GM21528 (cell line): Measurements from ENCODE around the gene PTPRN.

Source experiments
- ATAC-seq: cut with Tn5 transposase; IDR thresholded peaks from one replicate; pipeline ENCODE4 v1.9.1; 2021; ENCODE audit warnings: mild to moderate bottlenecking, moderate library complexity; ENCODE audit not compliant: unreplicated experiment, low FRiP score

The PTPRN gene

DNA sequence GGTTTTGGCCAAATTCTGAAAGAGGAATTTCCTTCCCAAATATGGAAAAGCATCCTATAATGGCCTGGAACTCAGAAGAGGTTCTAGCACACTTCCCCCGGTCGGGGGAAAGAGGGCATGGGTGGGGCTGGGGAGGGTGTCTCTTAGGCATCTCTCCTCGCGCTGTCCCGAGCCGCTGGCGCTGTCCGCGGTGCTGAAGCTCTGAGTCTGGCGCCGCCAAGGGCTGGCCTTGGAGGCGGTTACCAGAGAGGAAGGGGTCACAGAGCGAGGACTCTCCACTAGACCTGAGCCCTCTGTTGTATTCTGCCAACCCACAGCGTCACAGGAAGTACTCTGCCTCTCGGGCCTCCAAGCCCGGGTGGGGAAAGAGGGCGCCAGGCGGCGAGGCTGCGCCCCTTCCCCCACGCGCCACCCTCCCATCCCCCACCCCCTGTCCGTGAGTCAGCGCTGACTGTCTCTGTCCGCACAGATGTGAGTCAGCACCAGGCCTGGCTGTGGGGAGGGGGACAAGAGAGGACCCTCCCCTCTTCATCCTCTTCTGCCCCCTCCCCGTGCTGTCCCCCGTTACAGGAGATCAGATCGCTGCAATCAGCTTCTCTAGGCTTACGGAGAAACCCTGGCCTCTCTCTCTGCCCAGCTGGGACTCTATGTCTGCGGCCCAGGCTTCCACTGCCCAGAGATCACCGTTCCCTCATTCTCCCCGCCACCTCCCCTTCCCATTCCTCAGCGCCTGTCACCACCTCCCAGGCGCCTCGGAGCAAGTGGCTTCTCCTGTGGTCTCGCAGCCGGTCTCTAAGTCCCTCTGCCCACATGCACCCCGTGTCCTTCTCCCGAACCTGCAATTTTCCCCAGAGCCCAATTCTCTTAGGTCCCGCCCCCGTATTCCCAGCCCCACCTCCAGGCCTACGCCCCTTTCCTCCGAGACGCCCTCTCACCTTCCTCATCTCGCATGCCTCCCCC is 779 bp downstream of the PTPRN start:
- no peak for ATAC-seq

DNA sequence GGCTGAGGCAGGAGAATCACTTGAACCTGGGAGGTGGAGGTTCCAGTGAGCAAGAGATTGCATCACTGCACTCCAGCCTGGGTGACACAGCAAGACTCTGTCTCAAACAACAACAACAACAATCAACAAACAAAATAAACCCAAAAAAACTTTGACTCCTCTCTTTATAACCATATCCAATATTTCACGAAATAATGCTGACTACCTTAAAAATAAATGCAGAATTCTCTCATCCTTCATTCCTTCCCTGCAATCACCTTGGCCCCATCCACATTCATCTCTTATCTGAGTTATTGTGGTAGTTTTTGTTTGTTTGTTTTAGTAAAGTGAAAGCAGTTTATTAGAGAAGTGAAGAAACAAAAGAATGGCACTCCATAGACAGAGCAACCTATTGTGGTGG is 3.2 kb downstream of the PTPRN start:
- no peak for ATAC-seq

DNA sequence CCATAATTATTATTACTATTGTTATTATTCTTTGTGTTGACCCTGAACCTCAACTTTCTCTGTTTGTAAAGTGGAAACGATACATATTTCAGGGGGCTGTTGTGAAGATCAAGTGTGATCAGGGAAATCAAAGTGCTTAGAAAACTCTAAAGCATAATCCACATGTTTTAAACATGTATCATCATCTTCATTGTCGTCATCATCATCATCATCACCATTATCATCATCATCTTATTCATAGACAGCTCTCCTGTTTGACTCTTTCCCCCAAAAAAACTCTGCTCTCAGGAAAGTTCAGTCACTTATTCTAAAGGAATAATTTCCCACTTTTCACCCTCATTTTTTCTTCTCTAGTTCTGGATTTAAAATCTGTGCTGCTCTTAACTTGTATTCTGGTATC is 5.0 kb downstream of the PTPRN start:
- no peak for ATAC-seq

DNA sequence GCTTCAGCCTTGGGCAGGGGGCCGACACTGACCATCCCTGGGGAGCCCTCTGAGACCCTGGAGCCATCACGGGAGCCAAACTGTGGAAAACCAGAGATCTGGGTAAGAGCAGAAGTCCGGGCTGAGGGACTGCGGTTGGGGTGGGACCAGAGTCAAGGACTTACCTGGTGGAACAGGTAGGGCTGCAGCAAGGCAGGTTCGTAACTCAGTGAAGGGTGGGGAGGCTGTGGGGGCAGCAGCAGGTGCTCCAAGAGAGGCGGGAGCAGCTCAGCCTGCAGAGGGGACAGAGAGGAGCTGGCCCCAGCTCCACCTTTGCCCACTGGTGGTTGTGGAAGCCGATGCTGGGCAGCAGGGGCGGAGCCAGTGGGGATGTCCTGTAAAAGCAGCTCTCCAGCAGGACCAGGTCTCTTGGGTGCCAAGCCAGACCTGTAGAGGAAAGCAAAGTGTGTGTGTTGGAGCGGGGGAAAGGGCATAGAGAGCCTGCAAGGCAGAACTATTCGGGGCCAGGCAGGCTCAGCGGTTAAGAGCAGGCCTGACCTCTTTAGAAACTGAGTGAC is 6.7 kb downstream of the PTPRN start:
- no peak for ATAC-seq

DNA sequence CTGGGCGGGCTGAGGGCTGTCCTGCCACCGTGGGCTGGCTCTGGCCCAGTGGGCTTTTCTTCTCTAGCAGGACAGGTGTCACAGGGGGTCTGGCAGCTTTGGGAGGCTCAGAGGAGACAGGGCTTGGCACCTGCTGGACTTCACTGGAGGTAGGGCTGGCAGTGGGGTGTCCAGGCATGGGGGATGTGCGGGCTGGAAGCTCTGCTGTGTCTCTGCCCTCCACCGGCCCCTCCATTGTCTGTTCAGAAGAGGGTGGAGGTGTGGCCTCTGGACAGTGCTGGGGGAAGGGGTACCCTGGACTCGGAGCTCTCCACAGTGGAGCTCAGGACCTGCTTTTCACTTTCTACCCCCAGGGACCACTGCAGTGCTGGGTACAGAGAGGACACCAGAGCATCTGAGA is 9.2 kb downstream of the PTPRN start:
- no peak for ATAC-seq

DNA sequence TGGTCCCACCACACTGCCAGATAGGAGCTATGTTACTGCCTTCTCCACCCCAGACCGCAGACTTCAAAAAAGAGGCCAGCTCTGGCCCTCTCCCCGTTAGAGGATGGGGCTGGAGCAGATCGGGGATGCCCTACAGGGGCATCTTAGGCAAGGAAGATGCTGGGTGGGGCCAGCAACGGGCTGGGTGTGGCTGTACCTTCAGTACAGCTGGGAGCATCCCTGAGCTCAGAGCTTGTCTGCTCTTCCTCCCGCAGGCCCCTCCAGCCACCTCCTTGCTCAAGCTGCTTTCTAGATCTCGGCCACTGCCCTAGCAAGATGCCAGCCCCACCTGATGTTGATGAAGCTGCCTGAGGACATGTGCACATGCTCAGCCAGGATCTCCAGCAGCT is 9.8 kb downstream of the PTPRN start:
- ATAC-seq: no peak

DNA sequence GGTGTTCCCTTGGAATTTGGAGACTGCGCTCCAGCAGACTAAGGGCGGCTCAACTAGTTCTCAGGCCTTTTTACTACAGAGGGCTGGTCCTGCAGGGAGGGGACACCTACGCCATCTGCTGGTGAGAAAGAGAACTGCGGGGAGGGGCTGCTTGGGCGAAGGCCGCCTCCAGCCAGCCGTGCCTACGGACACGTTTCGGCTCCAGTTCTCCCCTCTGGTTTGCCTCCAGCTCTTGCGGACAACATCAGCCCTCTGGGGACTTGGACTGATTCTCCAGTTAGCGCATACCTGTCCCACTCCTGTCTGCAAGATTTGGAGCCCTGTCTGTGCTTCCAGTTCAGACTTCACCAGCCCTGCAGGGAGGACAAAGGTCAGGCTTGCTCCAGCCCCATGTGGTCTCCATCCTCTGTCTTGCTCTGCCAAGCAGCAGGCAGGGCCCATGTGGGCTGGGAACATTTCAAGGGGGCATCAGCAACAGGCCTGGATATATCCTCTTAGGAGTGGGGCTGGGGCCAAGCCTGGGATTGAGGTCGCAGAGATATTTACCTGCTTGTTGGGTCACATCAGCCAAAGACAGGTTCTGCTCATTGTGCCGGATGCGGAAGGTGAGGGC is 10.3 kb downstream of the PTPRN start:
- ATAC-seq: peak; percentile 56

DNA sequence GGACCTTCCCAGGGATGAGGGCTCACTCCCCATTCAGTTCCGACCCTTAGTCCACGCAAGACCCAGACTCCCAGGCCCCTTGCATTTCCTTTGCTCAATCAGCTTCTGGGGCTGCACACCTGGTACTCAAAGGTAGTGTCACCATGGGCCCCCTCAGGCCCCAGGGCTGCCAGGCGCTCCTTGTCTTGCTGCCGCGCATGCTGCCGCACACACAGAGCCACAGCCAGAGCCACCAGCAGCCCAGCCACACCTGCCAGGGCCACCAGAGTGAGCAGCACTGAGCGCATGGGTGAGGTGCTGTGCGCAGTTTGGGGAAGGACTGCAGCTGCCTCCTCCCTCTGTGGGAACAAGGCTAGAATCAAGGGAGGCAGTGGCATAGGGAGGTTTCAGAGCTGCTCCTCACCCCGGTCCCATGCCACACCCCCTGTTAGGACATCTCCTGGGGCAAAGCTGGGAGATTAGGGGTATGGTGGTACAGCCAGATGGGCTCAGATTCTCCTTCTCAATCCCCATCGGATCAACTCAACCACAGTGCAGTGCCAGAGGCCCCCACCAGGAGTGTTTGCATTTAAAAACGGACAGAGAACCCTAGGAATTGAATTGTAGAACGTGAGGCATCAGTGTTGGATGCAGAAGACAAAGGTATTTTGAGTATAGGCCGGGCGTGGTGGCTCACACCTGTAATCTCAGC is 11.3 kb downstream of the PTPRN start:
- ATAC-seq: no peak

DNA sequence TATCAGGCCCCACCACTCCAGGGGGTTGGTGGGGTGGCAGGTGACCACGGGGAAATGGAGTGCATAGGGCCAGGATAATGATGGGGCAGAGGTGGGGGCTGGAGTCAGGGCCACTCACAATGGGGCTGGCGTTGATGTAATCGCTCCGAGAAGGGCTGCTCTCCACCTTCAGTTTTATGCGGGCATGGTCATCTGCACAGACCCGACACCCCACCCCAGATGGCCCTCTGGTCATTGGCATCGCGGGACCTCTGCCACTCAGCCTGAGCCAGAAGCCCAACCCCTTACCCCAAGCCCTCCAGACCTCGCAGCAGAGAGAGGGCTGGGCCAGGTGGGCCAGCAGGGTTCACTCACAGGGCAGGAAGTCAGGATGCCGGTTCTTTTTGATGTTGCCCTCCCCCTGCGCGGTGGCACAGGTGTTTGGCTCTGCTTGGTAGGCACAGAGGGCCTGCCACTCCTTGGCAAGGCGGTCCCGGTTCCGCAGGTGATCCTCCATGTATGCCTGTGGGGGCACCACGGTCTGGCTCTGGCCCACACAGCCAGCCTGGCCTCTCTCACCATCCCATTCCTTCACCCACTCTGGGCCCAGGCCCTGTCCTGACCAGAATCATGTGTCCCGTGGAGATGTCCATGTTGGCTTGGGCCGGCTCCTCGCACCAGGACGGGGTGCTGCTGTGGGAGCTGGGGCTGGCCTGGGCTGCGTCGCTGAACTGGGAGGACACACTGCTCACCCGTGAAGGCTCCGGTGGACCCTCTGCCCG is 12.4 kb downstream of the PTPRN start:
- no peak for ATAC-seq

DNA sequence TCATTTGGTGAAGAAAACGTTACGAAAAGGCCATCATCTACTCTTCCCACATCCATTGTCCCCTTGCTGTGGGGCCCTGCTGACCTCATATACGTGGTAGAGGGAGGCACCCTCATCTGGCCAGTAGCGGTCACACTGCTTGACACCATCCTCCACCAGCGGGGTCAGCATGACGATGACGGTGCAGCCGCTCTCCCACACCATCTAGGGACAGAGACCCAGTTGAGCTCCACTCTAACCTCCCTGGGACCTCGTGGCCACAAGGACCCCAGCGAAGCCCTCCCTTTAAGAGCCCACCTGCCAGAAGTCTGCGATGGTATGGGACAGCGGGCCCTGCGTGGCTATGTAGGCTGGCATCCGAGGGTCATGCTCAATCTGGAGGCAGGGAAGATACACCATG is 13.1 kb downstream of the PTPRN start:
- ATAC-seq: no peak

DNA sequence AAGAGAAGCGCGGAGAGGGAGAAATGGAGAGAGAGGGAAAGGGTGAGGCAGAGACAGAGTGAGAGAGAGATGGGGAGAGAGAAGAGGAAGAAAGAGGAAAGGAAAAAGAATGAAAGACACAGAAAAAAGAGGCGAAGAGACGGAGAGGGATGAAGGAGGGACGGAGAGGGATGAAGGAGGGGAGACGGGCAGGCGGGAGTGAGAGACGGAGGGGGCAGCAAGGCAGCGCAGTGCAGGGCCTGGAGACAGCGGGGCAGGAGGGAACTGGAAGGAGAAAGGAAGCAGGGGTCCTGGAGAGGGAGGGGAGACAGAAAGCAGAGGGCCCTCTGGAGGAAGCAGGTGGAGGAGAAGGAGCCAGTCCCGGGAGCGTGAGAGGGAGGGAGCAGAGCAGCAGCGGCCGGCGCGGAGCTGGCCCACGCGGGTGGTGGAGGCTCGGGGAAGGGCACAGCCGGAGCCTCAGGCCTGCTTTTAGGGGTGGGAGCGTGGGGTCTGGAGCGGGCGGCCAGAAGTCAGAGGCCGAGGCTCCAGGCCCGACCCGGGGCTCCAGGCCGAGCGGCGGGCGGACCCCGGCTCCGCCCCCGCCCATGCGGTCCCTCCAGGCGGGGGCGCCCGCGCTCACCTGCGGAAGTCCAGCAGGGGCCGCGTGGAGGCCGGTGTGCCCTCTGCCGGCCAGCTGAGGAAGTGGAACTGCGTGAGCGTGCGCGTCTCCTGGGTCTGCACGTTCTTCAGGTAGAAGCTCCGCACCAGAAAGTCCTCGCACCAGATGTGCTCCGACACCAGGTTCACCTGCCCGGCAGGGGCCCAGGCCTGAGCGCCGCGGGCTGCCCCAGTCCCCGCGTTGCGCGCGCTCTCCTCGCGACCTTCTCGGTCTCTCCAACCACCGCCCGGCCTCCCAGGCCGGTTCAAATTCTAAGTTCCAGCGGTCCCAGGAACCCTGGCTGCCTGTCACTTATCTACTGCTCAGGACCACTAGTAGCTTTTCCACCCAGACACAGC is 14.5 kb downstream of the PTPRN start:
- peak; percentile 88 for ATAC-seq

DNA sequence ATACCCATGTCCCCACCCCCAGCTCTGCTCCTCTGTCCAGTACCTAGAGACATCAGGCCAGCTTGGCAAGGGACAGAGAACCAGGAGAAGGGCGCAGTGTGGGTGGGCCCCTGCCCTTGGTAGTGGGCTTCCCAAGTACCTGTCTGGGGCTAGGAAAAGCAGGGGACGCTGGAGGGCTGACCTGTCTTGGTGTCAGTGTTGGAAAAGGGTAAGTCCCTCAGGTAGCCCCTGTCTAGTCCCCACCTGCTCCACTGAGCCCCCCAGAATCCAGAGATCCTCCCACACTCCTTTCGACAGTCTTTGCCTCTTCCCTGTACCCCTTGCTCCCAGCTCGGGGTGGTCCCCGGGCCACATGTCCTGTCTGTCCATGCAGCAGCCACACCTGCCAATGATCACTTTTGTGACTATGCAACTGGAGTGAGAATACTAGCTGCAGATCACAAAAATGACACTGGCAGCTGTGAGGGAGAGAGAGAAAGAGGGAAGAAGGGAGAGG is 15.4 kb downstream of the PTPRN start:
- ATAC-seq: no peak

DNA sequence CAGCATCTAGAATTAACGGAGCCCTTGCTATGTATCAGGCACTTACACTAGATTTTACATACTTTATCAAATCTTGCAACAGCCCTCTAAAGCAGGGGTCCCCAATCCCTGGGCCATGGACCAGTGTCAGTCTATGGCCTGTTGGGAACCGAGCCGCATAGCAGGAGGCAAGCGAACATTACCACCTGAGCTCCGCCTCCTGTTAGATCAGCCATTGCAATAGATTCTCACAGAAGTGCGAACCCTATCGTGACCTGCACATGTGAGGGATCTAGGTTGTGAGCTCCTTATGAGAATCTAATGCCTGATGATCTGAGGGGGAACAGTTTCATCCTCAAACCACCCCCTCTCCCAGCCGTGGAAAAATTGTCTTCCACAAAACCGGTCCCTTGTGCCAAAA is 16.6 kb downstream of the PTPRN start:
- ATAC-seq: no peak

DNA sequence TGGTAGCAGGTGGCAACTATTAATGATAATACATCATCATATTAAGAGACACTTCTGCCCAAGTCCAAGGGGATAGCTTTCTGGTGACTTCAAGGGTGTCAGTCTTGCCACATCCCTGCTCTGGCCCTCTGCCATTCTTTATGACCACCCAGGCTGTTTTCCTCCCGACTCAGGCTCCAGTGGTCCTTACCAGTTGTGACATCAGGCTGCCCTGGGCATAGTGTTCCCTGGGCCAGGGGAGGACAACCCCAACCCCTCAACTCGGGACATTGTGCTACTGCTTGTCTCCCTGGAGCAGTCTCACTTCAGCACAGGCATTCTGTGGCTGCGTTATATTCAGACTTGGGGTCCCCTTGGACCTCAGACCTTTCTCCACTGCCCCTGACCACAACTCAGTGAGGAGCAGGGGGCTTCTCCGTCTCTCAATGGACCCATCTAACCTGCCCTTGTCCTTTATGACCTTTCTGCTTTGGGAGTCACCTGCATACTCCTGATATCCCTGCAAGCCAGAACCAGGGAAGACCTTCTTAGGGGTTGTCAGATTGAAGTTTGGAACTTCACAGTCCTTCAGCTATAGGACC is 17.2 kb downstream of the PTPRN start:
- no peak for ATAC-seq

DNA sequence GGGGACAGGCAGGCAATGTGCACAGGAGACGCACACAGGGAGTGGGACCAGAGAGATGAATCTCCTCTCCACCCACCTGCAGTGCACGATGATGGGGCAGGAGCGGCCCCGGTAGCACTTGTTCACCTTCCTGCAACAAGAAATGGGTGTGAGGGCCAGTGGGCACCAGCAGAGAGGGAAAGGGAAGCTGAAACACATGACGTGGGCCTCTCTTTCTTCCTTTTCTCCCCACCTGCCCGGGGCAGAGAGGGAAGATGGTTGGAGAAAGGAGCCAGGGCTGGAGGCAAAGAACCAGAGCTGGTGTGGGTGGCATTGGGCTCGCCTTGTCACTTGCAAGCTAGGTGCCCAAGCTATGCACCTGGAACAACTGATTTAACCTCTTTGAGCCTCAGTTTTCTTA is 17.8 kb downstream of the PTPRN start:
- no peak for ATAC-seq

DNA sequence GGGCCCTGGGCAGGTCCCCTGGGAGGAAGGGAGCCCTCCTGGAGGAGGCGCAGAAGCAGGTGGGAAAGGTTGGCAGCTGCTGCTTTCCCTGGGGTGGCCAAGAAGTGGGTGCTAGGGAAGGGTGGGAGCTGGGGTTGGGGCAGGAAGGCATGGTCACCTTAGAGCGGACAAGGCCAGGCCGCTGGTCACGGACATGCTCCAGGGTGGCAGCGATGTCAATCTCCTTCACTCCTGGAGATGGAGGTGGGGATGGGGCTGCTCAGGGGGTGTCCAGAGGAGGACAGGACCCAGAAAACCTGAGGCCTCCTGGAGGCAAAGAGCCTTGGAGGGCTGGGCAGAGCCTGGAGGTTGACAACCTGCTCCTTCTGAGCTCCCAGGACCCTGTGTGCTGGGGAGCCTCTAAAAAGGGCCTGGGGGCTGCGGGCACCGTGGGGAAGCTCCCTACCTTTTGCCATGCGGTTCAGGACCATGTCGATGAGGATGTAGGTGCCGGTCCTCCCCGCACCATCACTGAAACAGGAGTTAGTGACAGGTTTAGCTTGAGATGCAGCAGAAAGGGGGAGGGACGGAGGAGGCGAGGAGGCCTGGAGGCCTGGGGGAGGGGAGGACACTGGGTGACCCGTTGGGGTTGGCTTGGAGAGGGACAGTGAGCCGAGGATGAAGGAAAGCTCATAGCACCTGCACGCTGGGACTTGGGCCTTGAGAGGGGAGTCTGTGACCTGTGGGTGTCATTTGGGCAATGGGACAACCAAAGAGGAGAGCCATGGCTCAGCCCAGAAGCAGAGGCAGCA is 18.6 kb downstream of the PTPRN start:
- no peak for ATAC-seq

DNA sequence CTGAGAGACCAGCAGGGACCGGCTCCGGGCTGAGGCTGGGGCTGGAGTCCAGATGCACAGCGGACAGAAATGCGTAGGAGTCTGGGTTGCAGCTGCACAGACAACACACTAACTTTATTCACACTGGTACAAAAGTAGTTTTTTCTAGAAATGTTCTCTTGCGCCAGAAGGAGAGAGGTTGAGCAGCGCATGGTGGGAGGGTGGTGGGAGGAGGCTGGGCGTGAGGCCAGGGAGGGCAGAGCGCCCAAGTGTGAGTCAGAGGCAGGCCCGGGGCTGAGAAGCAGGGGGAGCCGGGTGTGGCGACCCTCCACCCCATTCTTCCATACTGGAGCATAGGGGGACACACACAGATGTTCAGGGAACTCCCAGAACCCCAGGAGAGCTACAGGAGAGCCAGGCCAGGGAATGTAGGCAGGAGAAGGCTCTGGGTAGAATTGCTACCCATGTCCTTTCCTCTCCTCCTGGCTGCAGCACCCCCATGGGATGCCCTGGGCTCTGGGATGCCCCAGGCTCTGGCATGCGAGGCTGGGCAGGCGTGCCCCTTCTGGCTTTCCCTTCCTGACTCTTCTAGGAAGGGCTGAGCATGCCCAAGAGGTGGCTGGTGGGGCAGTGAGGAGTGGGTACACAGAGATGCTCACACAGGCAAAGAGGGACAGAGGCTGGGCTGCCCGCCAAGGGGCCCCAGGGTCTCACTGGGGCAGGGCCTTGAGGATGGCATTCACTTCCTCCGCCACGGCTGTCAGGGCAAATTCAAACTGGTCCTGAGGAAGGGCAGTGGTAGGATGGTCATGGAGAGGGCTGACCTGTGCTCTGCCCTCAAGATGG is 19.5 kb downstream of the PTPRN start:
- no peak for ATAC-seq
